ENCODE results near the gene PON1. TPM values are rescaled to one million over a fixed set of nuclear protein-coding genes. Genes with fewer than 3 reads are reported as not detected.

The PON1 gene
- total RNA-seq, 4 donors from 2014 or later, result not detected

DNA sequence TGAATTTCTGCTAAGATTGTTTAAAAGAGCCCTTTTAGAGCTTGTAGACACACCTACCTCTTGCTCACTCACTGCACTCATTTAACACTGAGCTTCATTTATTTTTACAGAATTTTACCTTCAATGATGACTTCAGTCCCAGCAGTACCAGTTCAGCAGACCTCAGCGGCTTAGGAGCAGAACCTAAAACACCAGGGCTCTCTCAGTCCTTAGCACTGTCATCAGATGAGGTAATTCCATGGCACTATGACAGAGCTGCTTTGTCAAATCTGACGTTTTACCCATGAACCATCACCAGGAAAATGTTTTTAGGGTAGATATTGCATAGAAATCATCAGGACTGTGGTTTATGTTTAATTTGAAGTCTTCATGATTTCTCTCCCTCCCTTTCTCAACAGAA is 38.2 kb downstream of the PON1 start:
- no peak overlapping the region for H3K27ac ChIP-seq
- no peak overlapping the region for H3K4me3 ChIP-seq
- H3K27me3 ChIP-seq, result no peaks in the 10 kb centered on the region
- H3K9me3 ChIP-seq, result no peaks in the 10 kb centered on the region
- H3K4me1 ChIP-seq, result no peaks in the 10 kb centered on the region
- DNase-seq, result no peak
- H3K36me3 ChIP-seq, result no peaks in the 10 kb centered on the region
- intact Hi-C loops (cut with DNase I; ENCODE audit: low total_unique reads), result no loop called here
- no peak for TF ChIP-seq POLR2A (IDR thresholded peaks at IDR 0.05)
- TF ChIP-seq, protein P1, sequence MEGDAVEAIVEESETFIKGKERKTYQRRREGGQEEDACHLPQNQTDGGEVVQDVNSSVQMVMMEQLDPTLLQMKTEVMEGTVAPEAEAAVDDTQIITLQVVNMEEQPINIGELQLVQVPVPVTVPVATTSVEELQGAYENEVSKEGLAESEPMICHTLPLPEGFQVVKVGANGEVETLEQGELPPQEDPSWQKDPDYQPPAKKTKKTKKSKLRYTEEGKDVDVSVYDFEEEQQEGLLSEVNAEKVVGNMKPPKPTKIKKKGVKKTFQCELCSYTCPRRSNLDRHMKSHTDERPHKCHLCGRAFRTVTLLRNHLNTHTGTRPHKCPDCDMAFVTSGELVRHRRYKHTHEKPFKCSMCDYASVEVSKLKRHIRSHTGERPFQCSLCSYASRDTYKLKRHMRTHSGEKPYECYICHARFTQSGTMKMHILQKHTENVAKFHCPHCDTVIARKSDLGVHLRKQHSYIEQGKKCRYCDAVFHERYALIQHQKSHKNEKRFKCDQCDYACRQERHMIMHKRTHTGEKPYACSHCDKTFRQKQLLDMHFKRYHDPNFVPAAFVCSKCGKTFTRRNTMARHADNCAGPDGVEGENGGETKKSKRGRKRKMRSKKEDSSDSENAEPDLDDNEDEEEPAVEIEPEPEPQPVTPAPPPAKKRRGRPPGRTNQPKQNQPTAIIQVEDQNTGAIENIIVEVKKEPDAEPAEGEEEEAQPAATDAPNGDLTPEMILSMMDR (IDR thresholded peaks at IDR 0.05), result no peak

DNA sequence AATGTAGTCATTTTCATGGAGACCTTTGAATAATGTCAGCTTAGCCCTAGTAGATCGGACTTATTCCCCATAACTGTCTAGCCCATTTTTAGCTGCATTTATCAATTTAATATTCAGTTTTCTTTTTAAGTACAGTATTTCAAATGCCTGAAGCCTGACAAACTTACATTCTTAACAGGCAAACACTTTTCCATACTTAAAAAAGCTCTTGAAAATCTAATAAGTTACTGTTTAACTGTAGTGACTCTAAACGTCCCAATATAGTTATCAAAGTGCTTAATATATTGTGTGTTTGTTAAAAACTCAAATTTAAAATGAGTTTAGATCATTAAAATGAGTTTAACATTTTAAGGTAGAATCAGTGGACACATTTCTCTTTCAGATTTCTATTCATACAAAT is 44.9 kb downstream of the PON1 start:
- no peaks in the 10 kb centered on the region for H3K9me3 ChIP-seq
- no peaks in the 10 kb centered on the region for H3K4me1 ChIP-seq
- intact Hi-C loops (cut with DNase I; ENCODE audit: low total_unique reads), result no loop called here

GRCh38 chr7:95276114-95276513 is 48.2 kb downstream of the PON1 start:
- H3K4me1 ChIP-seq, result no peaks in the 10 kb centered on the region
- no peaks in the 10 kb centered on the region for H3K27me3 ChIP-seq
- no peak overlapping the region for H3K27ac ChIP-seq
- H3K36me3 ChIP-seq, result no peaks in the 10 kb centered on the region
- H3K9me3 ChIP-seq, result no peaks in the 10 kb centered on the region
- intact Hi-C loops (cut with DNase I; ENCODE audit: low total_unique reads), result no loop called here
- DNase-seq, result no peak
- TF ChIP-seq POLR2A (IDR thresholded peaks at IDR 0.05), result no peak
- TF ChIP-seq, protein P1 (IDR thresholded peaks at IDR 0.05), result no peak
- no peak overlapping the region for H3K4me3 ChIP-seq

More for the DNA sequence above, 44.9 kb downstream of the PON1 start:
- no peaks in the 10 kb centered on the region for H3K36me3 ChIP-seq
- H3K27ac ChIP-seq, result no peak overlapping the region
- H3K4me3 ChIP-seq, result no peak overlapping the region
- TF ChIP-seq POLR2A (IDR thresholded peaks at IDR 0.05), result no peak
- TF ChIP-seq, protein P1 (IDR thresholded peaks at IDR 0.05), result no peak
- no peaks in the 10 kb centered on the region for H3K27me3 ChIP-seq
- DNase-seq, result no peak

DNA sequence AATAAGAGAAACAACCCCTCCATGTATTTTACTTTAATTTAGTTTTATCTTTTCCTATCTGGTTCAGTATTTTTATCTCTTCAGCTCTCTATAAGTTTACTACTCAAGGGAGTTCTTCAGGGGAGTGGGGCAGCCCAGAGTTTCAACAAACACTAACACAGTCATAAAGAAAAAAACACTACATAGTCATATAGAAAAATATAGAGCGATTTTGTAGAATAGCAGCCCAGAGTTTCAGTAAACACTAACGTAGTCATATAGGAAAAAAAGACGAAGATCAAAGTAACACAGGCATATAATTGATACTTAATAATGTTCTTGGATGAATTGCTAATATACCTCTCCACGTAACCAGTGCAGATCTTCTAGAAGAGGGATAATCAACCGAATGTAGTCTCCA is 54.7 kb downstream of the PON1 start:
- H3K27me3 ChIP-seq, result no peaks in the 10 kb centered on the region
- no peak for DNase-seq
- H3K9me3 ChIP-seq, result no peaks in the 10 kb centered on the region
- H3K36me3 ChIP-seq, result no peaks in the 10 kb centered on the region
- no peak overlapping the region for H3K4me3 ChIP-seq
- no peak overlapping the region for H3K27ac ChIP-seq
- TF ChIP-seq, protein P1 (IDR thresholded peaks at IDR 0.05), result no peak
- TF ChIP-seq POLR2A (IDR thresholded peaks at IDR 0.05), result no peak
- intact Hi-C loops (cut with DNase I; ENCODE audit: low total_unique reads), result no loop called here
- H3K4me1 ChIP-seq, result no peaks in the 10 kb centered on the region

- Histone ChIP-seq H3K4me1 (no peaks in the 10 kb centered on the region), H3K27me3 (no peaks in the 10 kb centered on the region), H3K9me3 (no peaks in the 10 kb centered on the region), H3K27ac (no peak overlapping the region), H3K36me3 (no peaks in the 10 kb centered on the region), H3K4me3 (no peak overlapping the region)
- TF ChIP-seq POLR2A (IDR thresholded peaks at IDR 0.05), result no peak
- TF ChIP-seq, protein P1 (IDR thresholded peaks at IDR 0.05), result no peak
- DNase-seq, result no peak
- intact Hi-C loops (cut with DNase I; ENCODE audit: low total_unique reads), result no loop called here
These were observed 56.6 kb downstream of the PON1 start for GRCh38 chr7:95267754-95268153.

All from uterus (tissue), 4 donors.